IPS-20b (cell line): ENCODE data around the gene ARHGEF16.

ENCODE experiments used
- H3K27ac ChIP-seq: one replicate; pipeline ENCODE4 v1.5.1; 2013; ENCODE audit warnings: low read length
- H3K27me3 ChIP-seq: 2 replicates; pipeline ENCODE4 v1.6.1; 2013; ENCODE audit warnings: mild to moderate bottlenecking, low read length, inconsistent platforms; ENCODE audit not compliant: insufficient read depth
- H3K36me3 ChIP-seq: 2 replicates; pipeline ENCODE4 v1.6.1; 2013; ENCODE audit warnings: low read depth, mild to moderate bottlenecking, inconsistent platforms, low read length, moderate library complexity; ENCODE audit not compliant: insufficient read depth
- H3K4me1 ChIP-seq: 2 replicates; pipeline ENCODE4 v1.6.1; 2013; ENCODE audit warnings: mild to moderate bottlenecking, control low read depth, inconsistent platforms, low read length, moderate library complexity; ENCODE audit not compliant: insufficient read depth
- H3K4me3 ChIP-seq: 2 replicates; pipeline ENCODE4 v1.5.1; 2013; ENCODE audit warnings: mild to moderate bottlenecking, low read length, inconsistent platforms
- H3K9ac ChIP-seq: 2 replicates; pipeline ENCODE4 v1.6.1; 2013; ENCODE audit warnings: low read depth, mild to moderate bottlenecking, inconsistent platforms, low read length, moderate library complexity
- H3K9me3 ChIP-seq: 2 replicates; pipeline ENCODE4 v1.6.1; 2013; ENCODE audit warnings: mild to moderate bottlenecking, low read depth, low read length, inconsistent platforms; ENCODE audit not compliant: insufficient read depth

The ARHGEF16 gene

GRCh38 chr1:3475839-3476573, 21.5 kb downstream of the ARHGEF16 start:
- Histone ChIP-seq H3K27ac (no peak overlapping the region), H3K4me1 (peaks cover 5% of the 10 kb centered on the region; the same call in 1 of the 2 replicates), H3K4me3 (no peak overlapping the region), H3K36me3 (peaks cover 16% of the 10 kb centered on the region), H3K9me3 (no peaks in the 10 kb centered on the region), H3K27me3 (no peaks in the 10 kb centered on the region), H3K9ac (no peak overlapping the region)

GRCh38 chr1:3476666-3477065, 22.2 kb downstream of the ARHGEF16 start:
- no peak overlapping the region for H3K27ac ChIP-seq
- H3K4me1 ChIP-seq = peaks cover 5% of the 10 kb centered on the region; the same call in 1 of the 2 replicates
- H3K4me3 ChIP-seq = no peak overlapping the region
- H3K27me3 ChIP-seq = no peaks in the 10 kb centered on the region
- H3K9me3 ChIP-seq = no peaks in the 10 kb centered on the region
- H3K9ac ChIP-seq = no peak overlapping the region
- peaks cover 16% of the 10 kb centered on the region for H3K36me3 ChIP-seq

GRCh38 chr1:3477241-3477995, 23.0 kb downstream of the ARHGEF16 start:
- H3K36me3 ChIP-seq = peaks cover 12% of the 10 kb centered on the region
- no peak overlapping the region for H3K27ac ChIP-seq
- H3K4me3 ChIP-seq = no peak overlapping the region
- no peaks in the 10 kb centered on the region for H3K27me3 ChIP-seq
- no peak overlapping the region for H3K9ac ChIP-seq
- no peaks in the 10 kb centered on the region for H3K4me1 ChIP-seq
- H3K9me3 ChIP-seq = no peaks in the 10 kb centered on the region

- Histone ChIP-seq H3K9ac (no peak overlapping the region), H3K9me3 (no peaks in the 10 kb centered on the region), H3K27me3 (no peaks in the 10 kb centered on the region), H3K4me3 (no peak overlapping the region), H3K36me3 (peaks cover 9% of the 10 kb centered on the region), H3K4me1 (no peaks in the 10 kb centered on the region), H3K27ac (no peak overlapping the region)
These were observed 23.7 kb downstream of the ARHGEF16 start for GRCh38 chr1:3478187-3478586.

GRCh38 chr1:3479511-3480368, 25.3 kb downstream of the ARHGEF16 start:
- Histone ChIP-seq H3K36me3 (no peaks in the 10 kb centered on the region), H3K4me3 (no peak overlapping the region), H3K27ac (no peak overlapping the region), H3K27me3 (no peaks in the 10 kb centered on the region), H3K4me1 (no peaks in the 10 kb centered on the region), H3K9me3 (no peaks in the 10 kb centered on the region), H3K9ac (no peak overlapping the region)

GRCh38 chr1:3480369-3480719, 25.9 kb downstream of the ARHGEF16 start:
- no peaks in the 10 kb centered on the region for H3K9me3 ChIP-seq
- no peak overlapping the region for H3K27ac ChIP-seq
- H3K36me3 ChIP-seq = no peaks in the 10 kb centered on the region
- H3K4me3 ChIP-seq = no peak overlapping the region
- no peak overlapping the region for H3K9ac ChIP-seq
- no peaks in the 10 kb centered on the region for H3K4me1 ChIP-seq
- H3K27me3 ChIP-seq = no peaks in the 10 kb centered on the region

GRCh38 chr1:3481046-3481445, 26.6 kb downstream of the ARHGEF16 start:
- no peaks in the 10 kb centered on the region for H3K27me3 ChIP-seq
- no peak overlapping the region for H3K9ac ChIP-seq
- no peaks in the 10 kb centered on the region for H3K4me1 ChIP-seq
- no peak overlapping the region for H3K4me3 ChIP-seq
- H3K27ac ChIP-seq = no peak overlapping the region
- H3K9me3 ChIP-seq = 0 out of 2 replicates have a peak, but pooled peaks cover 1% of the 10 kb centered on the region
- no peaks in the 10 kb centered on the region for H3K36me3 ChIP-seq

- no peak overlapping the region for H3K27ac ChIP-seq
These were observed 27.4 kb downstream of the ARHGEF16 start for GRCh38 chr1:3481836-3482375.

GRCh38 chr1:3482378-3482849, 27.9 kb downstream of the ARHGEF16 start:
- H3K27ac ChIP-seq = no peak overlapping the region

More at GRCh38 chr1:3481836-3482375, 27.4 kb downstream of the ARHGEF16 start:
- H3K27me3 ChIP-seq = no peaks in the 10 kb centered on the region
- no peak overlapping the region for H3K9ac ChIP-seq
- 0 out of 2 replicates have a peak, but pooled peaks cover 3% of the 10 kb centered on the region for H3K9me3 ChIP-seq
- H3K36me3 ChIP-seq = no peaks in the 10 kb centered on the region
- H3K4me3 ChIP-seq = no peak overlapping the region
- no peaks in the 10 kb centered on the region for H3K4me1 ChIP-seq

GRCh38 chr1:3483380-3483779, 28.9 kb downstream of the ARHGEF16 start:
- Histone ChIP-seq H3K27me3 (no peaks in the 10 kb centered on the region), H3K9me3 (peaks cover 10% of the 10 kb centered on the region; the same call in 1 of the 2 replicates), H3K36me3 (no peaks in the 10 kb centered on the region), H3K27ac (no peak overlapping the region), H3K4me1 (no peaks in the 10 kb centered on the region), H3K4me3 (no peak overlapping the region), H3K9ac (no peak overlapping the region)

More at GRCh38 chr1:3482378-3482849, 27.9 kb downstream of the ARHGEF16 start:
- Histone ChIP-seq H3K4me1 (no peaks in the 10 kb centered on the region), H3K36me3 (no peaks in the 10 kb centered on the region), H3K27me3 (no peaks in the 10 kb centered on the region), H3K4me3 (no peak overlapping the region), H3K9me3 (peaks cover 4% of the 10 kb centered on the region; the same call in 1 of the 2 replicates), H3K9ac (no peak overlapping the region)

- Histone ChIP-seq H3K9me3 (peaks cover 16% of the 10 kb centered on the region), H3K27me3 (no peaks in the 10 kb centered on the region), H3K36me3 (no peaks in the 10 kb centered on the region), H3K4me1 (no peaks in the 10 kb centered on the region), H3K27ac (no peak overlapping the region), H3K4me3 (no peak overlapping the region), H3K9ac (no peak overlapping the region)
These were observed 29.5 kb downstream of the ARHGEF16 start for GRCh38 chr1:3483801-3484444.
